Endothelial cell of umbilical vein (primary cell): ENCODE results near the gene UBE2U. TPM values are rescaled to one million over a fixed set of nuclear protein-coding genes. Genes with fewer than 3 reads are reported as not detected.

Experiments used
- BruUV-seq: library from RNA; stranded (reverse); fragments of 400-500 nt; replicated peaks from 2 replicates; lab custom pipeline; 2021; lab: Mats Ljungman, UMichigan
- CTCF ChIA-PET: fragments of 300-600, 350-600 bp; sonication (Branson Sonifier 250); formaldehyde crosslinking; loops from one replicate; lab custom pipeline; 2021; ENCODE audit warnings: antibody characterized with exemption, inconsistent platforms; lab: Charles Lee
- POLR2A ChIA-PET: fragments of 300-600, 350-600 bp; sonication (Branson Sonifier 250); formaldehyde crosslinking; loops from one replicate; lab custom pipeline; 2021; ENCODE audit warnings: antibody characterized with exemption, inconsistent platforms; lab: Charles Lee
- DNase-seq: peaks from one replicate; pipeline ENCODE4 v3.0.0-alpha.2; 2011; ENCODE audit warnings: low read depth, low spot score
- FAIRE-seq: peaks from 2 replicates; lab custom pipeline; 2011; peaks lifted over from hg19 to GRCh38; lab: Jason Lieb, UNC
- H2AFZ ChIP-seq: 2 replicates; pipeline ENCODE4 v1.6.0; 2012; ENCODE audit warnings: low read depth, low read length, control low read depth, inconsistent platforms
- H3K27ac ChIP-seq: 2 replicates; pipeline ENCODE4 v1.5.1; 2011; ENCODE audit warnings: low read depth, mild to moderate bottlenecking, control low read depth, low read length, moderate library complexity; ENCODE audit not compliant: insufficient read depth
- H3K27me3 ChIP-seq, 2 experiments: 2 replicates each; pipeline versions ENCODE4 v1.6.0 to v1.6.1; 2011; ENCODE audit warnings: low read length in 2 of 2, mixed read lengths in 1 of 2; ENCODE audit not compliant: control insufficient read depth in 2 of 2, insufficient read depth in 2 of 2
- H3K36me3 ChIP-seq, 2 experiments: 2 replicates in 1 of 2; 3 replicates in 1 of 2; pipeline ENCODE4 v1.5.1; 2011; ENCODE audit warnings: low read length in 2 of 2, mild to moderate bottlenecking in 1 of 2, moderate library complexity in 1 of 2; ENCODE audit not compliant: control insufficient read depth in 2 of 2, insufficient read depth in 2 of 2; ENCODE audit errors: extremely low read depth in 1 of 2
- H3K4me1 ChIP-seq: 3 replicates; pipeline ENCODE4 v1.5.1; 2011; ENCODE audit warnings: mild to moderate bottlenecking, low read length; ENCODE audit not compliant: control insufficient read depth, insufficient read depth; ENCODE audit errors: extremely low read depth
- H3K4me2 ChIP-seq: 2 replicates; pipeline ENCODE4 v1.6.1; 2011; ENCODE audit warnings: low read length, control low read depth, mixed read lengths; ENCODE audit not compliant: insufficient read depth
- H3K4me3 ChIP-seq, 3 experiments: fragments of 200-600 bp in 1 of 3; sonication (generic), shearing (Covaris generic) in 1 of 3; replicated peaks in 1 of 3; 2 replicates each; pipeline ENCODE4 v1.5.1; 2011 to 2016; ENCODE audit warnings: control low read depth in 3 of 3, low read length in 3 of 3, mild to moderate bottlenecking in 2 of 3, inconsistent platforms in 1 of 3, low read depth in 1 of 3, moderate library complexity in 1 of 3; ENCODE audit not compliant: insufficient read depth in 1 of 3
- H3K79me2 ChIP-seq: 2 replicates; pipeline ENCODE4 v1.6.0; 2012; ENCODE audit warnings: low read length, inconsistent platforms; ENCODE audit not compliant: control insufficient read depth, insufficient read depth
- H3K9ac ChIP-seq: replicated peaks from 2 replicates; pipeline ENCODE3; 2011; ENCODE audit warnings: low read length, control low read depth; ENCODE audit not compliant: insufficient read depth; ENCODE audit errors: extremely low read depth
- H3K9me1 ChIP-seq: replicated peaks from 3 replicates; pipeline ENCODE4 v1.6.0; 2011; ENCODE audit warnings: mild to moderate bottlenecking, low read length; ENCODE audit not compliant: control insufficient read depth, insufficient read depth; ENCODE audit errors: extremely low read depth
- H3K9me3 ChIP-seq: replicated peaks from 2 replicates; pipeline ENCODE4 v1.5.1; 2012; ENCODE audit warnings: low read length, inconsistent platforms; ENCODE audit not compliant: control insufficient read depth, insufficient read depth
- H4K20me1 ChIP-seq: replicated peaks from 2 replicates; pipeline ENCODE3; 2011; ENCODE audit warnings: mild to moderate bottlenecking, low read length; ENCODE audit not compliant: control insufficient read depth, insufficient read depth; ENCODE audit errors: extremely low read depth
- EZH2 ChIP-seq: IDR thresholded peaks from 2 replicates; pipeline ENCODE4 v1.6.1; 2012; ENCODE audit warnings: borderline replicate concordance, low read depth, mild to moderate bottlenecking, moderate library complexity, low read length, inconsistent platforms; ENCODE audit not compliant: severe bottlenecking
- FOS ChIP-seq: IDR thresholded peaks from 2 replicates; pipeline ENCODE4 v1.6.1; 2011; ENCODE audit warnings: mild to moderate bottlenecking, low read length, moderate library complexity, borderline replicate concordance; ENCODE audit not compliant: insufficient read depth
- GATA2 ChIP-seq: IDR thresholded peaks from 2 replicates; pipeline ENCODE4 v1.7.0; 2011; ENCODE audit warnings: low read depth, mild to moderate bottlenecking, moderate library complexity, mixed read lengths, low read length; ENCODE audit not compliant: insufficient read length, insufficient read depth
- JUN ChIP-seq: IDR thresholded peaks from 2 replicates; pipeline ENCODE4 v1.6.1; 2011; ENCODE audit warnings: borderline replicate concordance, low read depth; ENCODE audit not compliant: insufficient read length, insufficient read depth
- MYC ChIP-seq: IDR thresholded peaks from one replicate; pipeline ENCODE4 v1.6.1; 2011; ENCODE audit warnings: mild to moderate bottlenecking, low read depth, low read length
- POLR2A ChIP-seq: IDR thresholded peaks from 2 replicates; pipeline ENCODE4 v1.6.1; 2012; ENCODE audit warnings: low read depth, mild to moderate bottlenecking, control low read depth, low read length
- POLR2AphosphoS5 ChIP-seq: IDR thresholded peaks from 2 replicates; pipeline ENCODE4 v1.6.1; 2012; ENCODE audit warnings: low read depth, mild to moderate bottlenecking, control low read depth, low read length, moderate library complexity; ENCODE audit not compliant: insufficient read depth
- dilution Hi-C: fragments of 300-500 bp; cut with MboI; formaldehyde crosslinking; loops from one replicate; pipeline ENCODE4 v1.15.0; 2019; ENCODE audit warnings: low sequenced_read_pairs; ENCODE audit not compliant: extremely low pct_ligation_motif_present
- intact Hi-C: fragments of 100-400 bp; cut with micrococcal nuclease; formaldehyde crosslinking; loops from one replicate; pipeline ENCODE4 v1.10.0; 2022
- polyA plus RNA-seq, 4 experiments: library from polyadenylated mRNA; depleted of rRNA in 3 of 4; stranded (reverse) in 3 of 4; unstranded in 1 of 4; fragments of >200 nt; gene quantifications; 2 replicates each; pipeline versions ENCODE4 v1.2.1 to v1.2.3, GENCODE V29; 2011 to 2012; ENCODE audit warnings: missing spikeins in 1 of 4
- total RNA-seq: library from RNA; stranded (reverse); gene quantifications from 2 replicates; pipeline ENCODE4 v1.2.3, GENCODE V29; 2021
- TF ChIP-seq, protein P1 (sequence below), 2 donors: IDR thresholded peaks; 1 replicate in 1 of 2; 2 replicates in 1 of 2; pipeline ENCODE4 v1.5.1; 2011; ENCODE audit warnings: low read length in 2 of 2, mild to moderate bottlenecking in 2 of 2, moderate library complexity in 2 of 2, control low read depth in 1 of 2, inconsistent platforms in 1 of 2, low read depth in 1 of 2; ENCODE audit not compliant: insufficient read depth in 1 of 2; ENCODE audit errors: extremely low read depth in 1 of 2
- TF ChIP-seq, protein P2 (sequence below): IDR thresholded peaks from 2 replicates; pipeline ENCODE4 v1.6.1; 2011; ENCODE audit not compliant: insufficient read depth, insufficient read length

The UBE2U gene
- total and polyA plus RNA-seq, 2 donors (not counting 3 experiments of a cell fraction or from before 2014, with no cell fraction given), result not detected

DNA sequence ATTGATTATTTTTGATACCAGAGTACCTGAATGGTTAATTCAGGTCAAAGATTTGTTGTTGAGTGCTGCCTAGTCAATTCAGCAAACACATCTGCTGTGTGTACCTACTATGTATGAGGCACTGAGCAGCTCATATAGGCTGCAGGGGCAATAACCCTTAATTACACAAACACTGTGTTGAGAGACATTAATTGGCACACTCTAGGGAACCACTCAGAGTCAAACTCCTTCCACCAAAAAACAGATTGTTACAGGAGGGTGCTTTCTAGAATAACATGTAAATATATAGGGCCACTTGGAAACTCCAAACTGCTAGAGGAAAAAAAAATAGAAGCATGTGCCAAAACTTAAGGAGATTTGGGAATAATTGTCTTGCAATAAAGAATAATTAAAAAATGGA is 31.3 kb downstream of the UBE2U start:
- Histone ChIP-seq H2AFZ (no peak overlapping the region), H3K9ac (no peak overlapping the region), H3K27me3 (peaks cover 2 to 13% of the 10 kb centered on the region in 2 experiments), H3K4me1 (no peaks in the 10 kb centered on the region), H3K4me2 (no peak overlapping the region), H3K9me1 (no peaks in the 10 kb centered on the region), H3K36me3 (no peaks in the 10 kb centered on the region), H3K79me2 (no peaks in the 10 kb centered on the region), H3K9me3 (no peaks in the 10 kb centered on the region), H4K20me1 (no peaks in the 10 kb centered on the region), H3K4me3 (no peak overlapping the region), H3K27ac (no peak overlapping the region)
- intact Hi-C loops, result no loop called here
- BruUV-seq, result no TSS peak
- DNase-seq (no peak), FAIRE-seq (no peak)
- POLR2A ChIA-PET, result no interaction called here
- CTCF ChIA-PET, result interaction anchor here (1.0 to 1.7 kb wide), 4 partner anchors 12 to 560 kb away, joined by 4 to 9 read pairs (median 6); no protein-coding TSS in a partner anchor
- dilution Hi-C loops, result loop anchor here (25.0 kb wide), 1 partner anchor 572 kb away; no protein-coding TSS in a partner anchor
- no peak for TF ChIP-seq POLR2AphosphoS5
- no peak for TF ChIP-seq MYC

DNA sequence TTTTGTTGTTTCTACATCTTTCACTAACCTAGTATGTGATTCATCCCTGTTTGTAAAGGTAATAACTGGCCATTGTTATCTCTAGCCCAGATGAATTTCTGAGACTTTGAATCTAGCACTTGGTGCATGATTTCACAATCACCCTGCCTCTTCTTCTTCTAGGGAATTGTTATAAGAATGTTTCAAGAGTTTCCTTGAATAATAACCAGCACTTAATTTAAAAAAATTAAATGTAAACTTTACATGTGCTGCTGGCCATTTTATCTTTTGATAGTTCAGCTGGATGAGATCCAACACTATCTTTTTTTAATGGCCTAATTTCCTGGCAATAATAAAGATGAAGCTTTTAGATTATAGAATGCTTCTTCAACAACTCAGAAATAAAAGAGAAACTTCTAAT is 31.8 kb downstream of the UBE2U start:
- Histone ChIP-seq H3K79me2 (no peaks in the 10 kb centered on the region), H3K9me3 (no peaks in the 10 kb centered on the region), H3K27me3 (peaks cover 2 to 13% of the 10 kb centered on the region in 2 experiments), H4K20me1 (no peaks in the 10 kb centered on the region), H3K4me3 (no peak overlapping the region), H3K4me1 (no peaks in the 10 kb centered on the region), H2AFZ (no peak overlapping the region), H3K36me3 (no peaks in the 10 kb centered on the region), H3K4me2 (no peak overlapping the region), H3K9ac (no peak overlapping the region), H3K9me1 (no peaks in the 10 kb centered on the region), H3K27ac (no peak overlapping the region)
- intact Hi-C loops, result no loop called here
- no peak for FAIRE-seq
- TF ChIP-seq MYC, result no peak
- no peak for TF ChIP-seq POLR2A
- no peak for TF ChIP-seq FOS
- TF ChIP-seq POLR2AphosphoS5, result no peak
- no peak for TF ChIP-seq GATA2
- TF ChIP-seq, protein P1, sequence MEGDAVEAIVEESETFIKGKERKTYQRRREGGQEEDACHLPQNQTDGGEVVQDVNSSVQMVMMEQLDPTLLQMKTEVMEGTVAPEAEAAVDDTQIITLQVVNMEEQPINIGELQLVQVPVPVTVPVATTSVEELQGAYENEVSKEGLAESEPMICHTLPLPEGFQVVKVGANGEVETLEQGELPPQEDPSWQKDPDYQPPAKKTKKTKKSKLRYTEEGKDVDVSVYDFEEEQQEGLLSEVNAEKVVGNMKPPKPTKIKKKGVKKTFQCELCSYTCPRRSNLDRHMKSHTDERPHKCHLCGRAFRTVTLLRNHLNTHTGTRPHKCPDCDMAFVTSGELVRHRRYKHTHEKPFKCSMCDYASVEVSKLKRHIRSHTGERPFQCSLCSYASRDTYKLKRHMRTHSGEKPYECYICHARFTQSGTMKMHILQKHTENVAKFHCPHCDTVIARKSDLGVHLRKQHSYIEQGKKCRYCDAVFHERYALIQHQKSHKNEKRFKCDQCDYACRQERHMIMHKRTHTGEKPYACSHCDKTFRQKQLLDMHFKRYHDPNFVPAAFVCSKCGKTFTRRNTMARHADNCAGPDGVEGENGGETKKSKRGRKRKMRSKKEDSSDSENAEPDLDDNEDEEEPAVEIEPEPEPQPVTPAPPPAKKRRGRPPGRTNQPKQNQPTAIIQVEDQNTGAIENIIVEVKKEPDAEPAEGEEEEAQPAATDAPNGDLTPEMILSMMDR (IDR thresholded peaks at IDR 0.05; ENCODE audit: extremely low read depth in 1 of 2, insufficient read depth in 1 of 2, low read depth in 1 of 2, low read length in 2 of 2), result no peak
- no peak for TF ChIP-seq JUN
- TF ChIP-seq EZH2, result no peak
- TF ChIP-seq, protein P2, sequence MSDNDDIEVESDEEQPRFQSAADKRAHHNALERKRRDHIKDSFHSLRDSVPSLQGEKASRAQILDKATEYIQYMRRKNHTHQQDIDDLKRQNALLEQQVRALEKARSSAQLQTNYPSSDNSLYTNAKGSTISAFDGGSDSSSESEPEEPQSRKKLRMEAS, result no peak
- CTCF ChIA-PET, result interaction anchor here (1.1 to 1.7 kb wide), 2 partner anchors 12 to 543 kb away, joined by 5 to 9 read pairs; no protein-coding TSS in a partner anchor
- POLR2A ChIA-PET, result no interaction called here
- dilution Hi-C loops, result loop anchor here (25.0 kb wide), 1 partner anchor 573 kb away; no protein-coding TSS in a partner anchor
- no TSS peak for BruUV-seq
- no peak for DNase-seq
